GM12801 (cell line): Measurements from ENCODE around the gene DDX4.

Source experiments
- CTCF ChIP-seq: IDR thresholded peaks from one replicate; pipeline ENCODE4 v1.5.1; 2011; ENCODE audit warnings: control low read depth; ENCODE audit not compliant: insufficient read length; ENCODE audit errors: extremely low read depth

The DDX4 gene

GRCh38 chr5:55742778-55743177 is 4.9 kb downstream of the DDX4 start:
- no peak for TF ChIP-seq CTCF

DNA sequence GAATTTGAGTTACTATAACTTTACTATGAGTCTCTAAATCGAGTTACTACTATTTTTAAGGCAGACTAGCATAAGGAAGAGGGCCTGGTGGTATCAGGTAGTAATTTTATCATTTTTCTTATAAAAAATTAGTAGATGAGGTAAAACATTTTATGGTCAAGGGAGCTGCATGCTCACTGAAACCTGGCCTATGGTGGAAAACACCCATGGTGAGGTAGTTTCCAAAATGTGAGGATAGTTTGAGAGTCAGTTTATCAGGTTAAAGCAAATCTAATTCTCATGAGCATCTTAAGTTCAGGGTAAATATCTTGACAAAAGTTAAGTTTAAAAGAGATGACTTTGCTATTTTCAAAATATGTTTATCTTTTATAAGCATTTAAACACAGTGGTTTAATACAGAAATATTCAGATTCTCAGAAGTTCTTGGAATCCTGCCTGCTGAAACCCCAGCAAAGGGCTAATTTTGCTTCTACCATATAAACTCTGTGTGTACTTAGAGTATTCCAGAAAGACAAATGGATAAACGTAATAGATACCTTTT is 10.0 kb downstream of the DDX4 start:
- TF ChIP-seq CTCF, result no peak

GRCh38 chr5:55749387-55749786 is 11.5 kb downstream of the DDX4 start:
- TF ChIP-seq CTCF, result no peak

- no peak for TF ChIP-seq CTCF
These were observed 12.2 kb downstream of the DDX4 start for GRCh38 chr5:55750063-55750462.

GRCh38 chr5:55750499-55750898 is 12.6 kb downstream of the DDX4 start:
- no peak for TF ChIP-seq CTCF

GRCh38 chr5:55758231-55758630 is 20.4 kb downstream of the DDX4 start:
- no peak for TF ChIP-seq CTCF

DNA sequence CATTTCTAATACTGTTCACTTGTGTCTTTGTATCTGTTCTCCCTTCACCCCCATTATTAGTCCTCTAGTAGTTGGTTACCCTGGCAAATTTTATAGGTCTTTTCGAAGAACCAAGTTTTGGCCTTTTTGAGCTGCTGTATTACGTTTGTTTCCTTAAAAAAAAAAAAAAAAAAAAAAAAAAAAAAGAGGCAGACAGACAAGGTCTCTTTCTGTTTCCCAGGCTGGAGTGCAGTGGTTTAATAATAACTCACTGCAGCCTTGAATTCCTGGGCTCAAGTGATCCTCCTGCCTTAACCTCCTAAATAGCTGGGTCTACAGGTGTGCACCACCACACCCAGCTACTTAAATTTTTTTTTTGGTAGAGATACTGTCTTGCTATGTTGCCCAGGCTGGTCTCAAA is 20.9 kb downstream of the DDX4 start:
- no peak for TF ChIP-seq CTCF
